Superior temporal gyrus (tissue), 1 donor: Measurements from ENCODE around the gene CLCN6.

Experiments used
- DNase-seq: peaks from one replicate; pipeline ENCODE4 v3.0.0-alpha.2; 2016; ENCODE audit errors: extremely low spot score

Gene CLCN6

GRCh38 chr1:11825131-11825530 is 19.1 kb downstream of the CLCN6 start:
- DNase-seq = no peak

- DNase-seq = no peak
Observed at GRCh38 chr1:11826946-11827345, 21.0 kb downstream of the CLCN6 start.

GRCh38 chr1:11828511-11828910 is 22.5 kb downstream of the CLCN6 start:
- no peak for DNase-seq

- DNase-seq = no peak
Observed at GRCh38 chr1:11831945-11832725, 26.1 kb downstream of the CLCN6 start.

- DNase-seq = no peak
Observed at GRCh38 chr1:11833497-11833896, 27.5 kb downstream of the CLCN6 start.

- no peak for DNase-seq
Observed at GRCh38 chr1:11833900-11834299, 27.9 kb downstream of the CLCN6 start.

- no peak for DNase-seq
Observed at GRCh38 chr1:11835441-11836225, 29.6 kb downstream of the CLCN6 start.

- DNase-seq = no peak
Observed at GRCh38 chr1:11836955-11837766, 31.2 kb downstream of the CLCN6 start.

- no peak for DNase-seq
Observed at GRCh38 chr1:11837767-11838348, 31.9 kb downstream of the CLCN6 start.

- peak; percentile 82 for DNase-seq
Observed at GRCh38 chr1:11838349-11839272, 32.6 kb downstream of the CLCN6 start.

GRCh38 chr1:11839727-11840705 is 34.0 kb downstream of the CLCN6 start:
- peak; percentile 10 for DNase-seq

- DNase-seq = no peak
Observed at GRCh38 chr1:11841245-11842153, 35.5 kb downstream of the CLCN6 start.

- no peak for DNase-seq
Observed at GRCh38 chr1:11842154-11843041, 36.4 kb downstream of the CLCN6 start.

GRCh38 chr1:11845641-11846335 is 39.8 kb downstream of the CLCN6 start:
- no peak for DNase-seq

GRCh38 chr1:11847667-11848372 is 41.8 kb downstream of the CLCN6 start, which contains the start of gene NPPA:
Gene NPPA (minus strand): TSS chr1:11847783. CDS start chr1:11847684, 99 bp downstream.
- no peak for DNase-seq

GRCh38 chr1:11848373-11848700 is 42.3 kb downstream of the CLCN6 start:
- DNase-seq = no peak
